ENCODE results near the gene PRICKLE1. TPM values are rescaled to one million over a fixed set of nuclear protein-coding genes. Genes with fewer than 3 reads are reported as not detected.

Gene PRICKLE1
- total and polyA plus RNA-seq, 2 donors (not counting 1 experiment from before 2014, with no cell fraction given), result 6.3 to 21.6 TPM

DNA sequence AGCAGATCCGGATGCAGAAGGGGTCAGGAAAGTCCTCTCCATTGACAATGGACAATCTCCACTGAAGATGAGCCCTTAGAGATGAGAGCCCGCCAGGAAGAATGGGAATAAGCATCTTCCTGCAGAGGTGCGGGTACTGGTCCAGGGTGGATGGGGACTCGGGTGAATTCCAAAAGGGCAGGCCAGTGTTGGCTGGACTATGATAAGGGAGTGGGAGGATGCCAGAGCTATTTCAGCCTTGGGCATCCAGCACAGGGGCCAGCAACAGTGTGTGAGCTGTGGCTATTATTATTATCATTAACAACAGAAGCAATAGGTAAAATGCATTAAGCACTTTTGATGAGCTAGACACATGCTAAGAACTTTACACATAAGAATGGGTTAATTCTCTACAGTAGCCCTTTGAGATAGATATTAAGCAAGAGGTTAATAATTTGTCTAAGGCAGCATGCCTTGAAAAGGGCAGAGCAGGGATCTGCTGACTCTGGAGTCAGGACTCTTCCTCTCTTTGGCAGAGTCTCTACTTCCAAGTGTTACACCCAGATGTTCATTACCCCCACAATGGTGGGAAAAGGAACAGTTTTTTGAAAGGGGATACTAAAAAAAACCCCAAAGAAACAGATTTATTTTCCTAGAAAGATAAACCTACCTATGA lies 55.2 kb downstream of the PRICKLE1 start:
- DNase-seq, result no peak
- TF ChIP-seq, protein P1, sequence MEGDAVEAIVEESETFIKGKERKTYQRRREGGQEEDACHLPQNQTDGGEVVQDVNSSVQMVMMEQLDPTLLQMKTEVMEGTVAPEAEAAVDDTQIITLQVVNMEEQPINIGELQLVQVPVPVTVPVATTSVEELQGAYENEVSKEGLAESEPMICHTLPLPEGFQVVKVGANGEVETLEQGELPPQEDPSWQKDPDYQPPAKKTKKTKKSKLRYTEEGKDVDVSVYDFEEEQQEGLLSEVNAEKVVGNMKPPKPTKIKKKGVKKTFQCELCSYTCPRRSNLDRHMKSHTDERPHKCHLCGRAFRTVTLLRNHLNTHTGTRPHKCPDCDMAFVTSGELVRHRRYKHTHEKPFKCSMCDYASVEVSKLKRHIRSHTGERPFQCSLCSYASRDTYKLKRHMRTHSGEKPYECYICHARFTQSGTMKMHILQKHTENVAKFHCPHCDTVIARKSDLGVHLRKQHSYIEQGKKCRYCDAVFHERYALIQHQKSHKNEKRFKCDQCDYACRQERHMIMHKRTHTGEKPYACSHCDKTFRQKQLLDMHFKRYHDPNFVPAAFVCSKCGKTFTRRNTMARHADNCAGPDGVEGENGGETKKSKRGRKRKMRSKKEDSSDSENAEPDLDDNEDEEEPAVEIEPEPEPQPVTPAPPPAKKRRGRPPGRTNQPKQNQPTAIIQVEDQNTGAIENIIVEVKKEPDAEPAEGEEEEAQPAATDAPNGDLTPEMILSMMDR (IDR thresholded peaks at IDR 0.05), result no peak
- TF ChIP-seq EZH2 (IDR thresholded peaks at IDR 0.05; ENCODE audit: borderline replicate concordance, insufficient read depth, low read depth, low read length, poor library complexity, severe bottlenecking), result no peak
- Histone ChIP-seq H3K4me3 (ENCODE audit: control extremely low read depth in 1 of 5, extremely low read depth in 1 of 5, insufficient read depth in 1 of 5, low read depth in 2 of 5, low read length in 4 of 5) (no peak overlapping the region), H3K27ac (ENCODE audit: low read length in 2 of 2) (no peak overlapping the region), H3K9me3 (ENCODE audit: control extremely low read depth in 1 of 3, control insufficient read depth in 2 of 3, insufficient read depth in 1 of 3, low read length in 2 of 3) (no peaks in the 10 kb centered on the region), H3K4me1 (ENCODE audit: control insufficient read depth in 2 of 2, insufficient read depth in 2 of 2, low read length in 2 of 2) (no peaks in the 10 kb centered on the region), H2AFZ (ENCODE audit: insufficient read depth, low read depth, low read length, poor library complexity, severe bottlenecking) (no peak overlapping the region), H3K4me2 (replicated peaks; ENCODE audit: low read depth, low read length, poor library complexity, severe bottlenecking) (no peak overlapping the region), H3K9ac (ENCODE audit: low read length) (no peak overlapping the region), H3K36me3 (replicated peaks in 1 of 2; ENCODE audit: control extremely low read depth in 1 of 2, control insufficient read depth in 1 of 2, extremely low read depth in 1 of 2, insufficient read depth in 2 of 2, low read length in 1 of 2) (no peaks in the 10 kb centered on the region), H4K20me1 (ENCODE audit: control insufficient read depth, insufficient read depth, low read length, poor library complexity, severe bottlenecking) (no peaks in the 10 kb centered on the region), H3K79me2 (ENCODE audit: control insufficient read depth, insufficient read depth, low read length) (no peaks in the 10 kb centered on the region), H3K27me3 (replicated peaks in 1 of 4; ENCODE audit: control extremely low read depth in 1 of 4, control insufficient read depth in 3 of 4, insufficient read depth in 4 of 4, low read length in 3 of 4) (no peaks in the 10 kb centered on the region)
- Mint-ChIP-seq H3K9me3 (ENCODE audit: insufficient read depth) (no peaks in the 10 kb centered on the region), H3K27ac (no peak overlapping the region), H3K27me3 (peaks cover 17% of the 10 kb centered on the region), H3K4me1 (no peaks in the 10 kb centered on the region), H3K4me3 (no peak overlapping the region)
- 78% methylated on average over 2 of the region's 4 CpGs for WGBS (ENCODE audit: insufficient coverage)
- ChIA-PET POLR2A (no interaction called here), CTCF (no interaction called here)
- intact Hi-C loops (cut with micrococcal nuclease), result no loop called here
- ATAC-seq (ENCODE audit: low read depth), result no peak

DNA sequence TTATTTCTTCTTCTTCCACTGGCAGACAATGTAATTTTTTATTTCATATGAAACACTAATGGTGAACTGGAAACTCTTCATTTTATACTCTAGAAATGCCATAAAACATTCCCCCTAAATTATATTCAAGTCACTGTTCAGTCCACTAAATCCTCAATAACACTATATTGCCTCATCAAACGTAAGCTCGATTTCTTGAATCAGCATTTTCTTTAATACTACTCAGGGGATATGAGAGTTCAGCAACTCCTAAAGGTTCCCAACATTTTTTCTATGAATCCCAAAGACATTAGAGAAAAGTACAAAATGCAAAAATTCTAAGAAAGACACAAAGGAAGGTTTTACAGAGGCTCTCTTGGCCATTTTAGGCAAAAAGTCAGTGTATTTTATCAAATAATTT lies 59.3 kb downstream of the PRICKLE1 start:
- Histone ChIP-seq H3K9ac (ENCODE audit: low read length) (no peak overlapping the region), H3K79me2 (ENCODE audit: control insufficient read depth, insufficient read depth, low read length) (no peaks in the 10 kb centered on the region), H2AFZ (ENCODE audit: insufficient read depth, low read depth, low read length, poor library complexity, severe bottlenecking) (no peak overlapping the region), H3K27ac (ENCODE audit: low read length in 2 of 2) (no peak overlapping the region), H4K20me1 (ENCODE audit: control insufficient read depth, insufficient read depth, low read length, poor library complexity, severe bottlenecking) (no peaks in the 10 kb centered on the region), H3K4me1 (ENCODE audit: control insufficient read depth in 2 of 2, insufficient read depth in 2 of 2, low read length in 2 of 2) (no peaks in the 10 kb centered on the region), H3K4me3 (ENCODE audit: control extremely low read depth in 1 of 5, extremely low read depth in 1 of 5, insufficient read depth in 1 of 5, low read depth in 2 of 5, low read length in 4 of 5) (no peak overlapping the region), H3K9me3 (ENCODE audit: control extremely low read depth in 1 of 3, control insufficient read depth in 2 of 3, insufficient read depth in 1 of 3, low read length in 2 of 3) (no peaks in the 10 kb centered on the region), H3K27me3 (replicated peaks in 1 of 4; ENCODE audit: control extremely low read depth in 1 of 4, control insufficient read depth in 3 of 4, insufficient read depth in 4 of 4, low read length in 3 of 4) (no peaks in the 10 kb centered on the region), H3K4me2 (replicated peaks; ENCODE audit: low read depth, low read length, poor library complexity, severe bottlenecking) (no peak overlapping the region), H3K36me3 (replicated peaks in 1 of 2; ENCODE audit: control extremely low read depth in 1 of 2, control insufficient read depth in 1 of 2, extremely low read depth in 1 of 2, insufficient read depth in 2 of 2, low read length in 1 of 2) (no peaks in the 10 kb centered on the region)
- peaks cover 11% of the 10 kb centered on the region for H3K27me3 Mint-ChIP-seq
- no peak for TF ChIP-seq EZH2 (IDR thresholded peaks at IDR 0.05; ENCODE audit: borderline replicate concordance, insufficient read depth, low read depth, low read length, poor library complexity, severe bottlenecking)
- TF ChIP-seq, protein P1 (IDR thresholded peaks at IDR 0.05), result no peak
- H3K9me3 Mint-ChIP-seq (ENCODE audit: insufficient read depth), result no peaks in the 10 kb centered on the region
- DNase-seq (no peak), ATAC-seq (ENCODE audit: low read depth) (no peak)
- no CpG with 5 or more reads among the region's 2 CpGs for WGBS (ENCODE audit: insufficient coverage)
- intact Hi-C loops (cut with micrococcal nuclease), result no loop called here
- CTCF ChIA-PET, result interaction anchor here (0.6 kb wide), 1 partner anchor 10 kb away, joined by 3 read pairs; no protein-coding TSS in a partner anchor
- H3K4me1 Mint-ChIP-seq, result no peaks in the 10 kb centered on the region
- POLR2A ChIA-PET, result interaction anchor here (0.7 kb wide), 1 partner anchor 218 kb away, joined by 4 read pairs; no protein-coding TSS in a partner anchor
- no peak overlapping the region for H3K27ac Mint-ChIP-seq
- H3K4me3 Mint-ChIP-seq, result no peak overlapping the region
